OCI-LY7 (cell line): ENCODE measurements around the gene IQGAP2. TPM values are rescaled to one million over a fixed set of nuclear protein-coding genes. Genes with fewer than 3 reads are reported as not detected.

Experiments used
- BruUV-seq: library from RNA; stranded (reverse); fragments of 400-500 nt; replicated peaks from 2 replicates; lab custom pipeline; 2021; lab: Mats Ljungman, UMichigan
- CTCF ChIA-PET: fragments of 300-600 bp; sonication (Branson Sonifier 250); formaldehyde crosslinking; loops from one replicate; lab custom pipeline; 2022; ENCODE audit warnings: antibody characterized with exemption; ENCODE audit not compliant: unreplicated experiment; lab: Charles Lee
- POLR2A ChIA-PET: fragments of 300-600 bp; sonication (Branson Sonifier 250); formaldehyde crosslinking; loops from one replicate; lab custom pipeline; 2022; ENCODE audit warnings: antibody characterized with exemption; lab: Charles Lee
- DNase-seq: peaks from one replicate; pipeline ENCODE4 v3.0.0-alpha.2; 2015; ENCODE audit warnings: low spot score
- H2AFZ ChIP-seq: fragments of 200-600 bp; sonication (generic), shearing (Covaris generic); 2 replicates; pipeline ENCODE4 v1.6.1; 2014; ENCODE audit warnings: mild to moderate bottlenecking, antibody characterized with exemption, low read length, moderate library complexity
- H3K27ac ChIP-seq: fragments of 200-600 bp; sonication (generic); 2 replicates; pipeline ENCODE4 v1.5.1; 2014; ENCODE audit warnings: mixed run types, low read depth, mild to moderate bottlenecking, moderate library complexity, low read length, inconsistent platforms; ENCODE audit not compliant: poor library complexity, severe bottlenecking
- H3K36me3 ChIP-seq: fragments of 200-600 bp; sonication (generic); 2 replicates; pipeline ENCODE4 v1.6.1; 2014; ENCODE audit warnings: mild to moderate bottlenecking, antibody characterized with exemption, low read length, moderate library complexity, mixed read lengths; ENCODE audit not compliant: insufficient read depth
- H3K4me1 ChIP-seq: fragments of 200-600 bp; sonication (generic); 2 replicates; pipeline ENCODE4 v1.5.1; 2014; ENCODE audit warnings: mild to moderate bottlenecking, low read length; ENCODE audit not compliant: insufficient read depth, poor library complexity, severe bottlenecking
- H3K4me2 ChIP-seq: fragments of 200-600 bp; sonication (generic); 2 replicates; pipeline ENCODE4 v1.6.1; 2014; ENCODE audit warnings: mild to moderate bottlenecking, low read length
- H3K4me3 ChIP-seq: fragments of 200-600 bp; sonication (generic); 2 replicates; pipeline ENCODE4 v1.5.1; 2014; ENCODE audit warnings: mild to moderate bottlenecking, low read depth, low read length; ENCODE audit not compliant: poor library complexity, severe bottlenecking
- H3K79me2 ChIP-seq: fragments of 200-600 bp; sonication (generic); 2 replicates; pipeline ENCODE4 v1.6.1; 2016; ENCODE audit warnings: low read depth, mild to moderate bottlenecking, low read length, moderate library complexity, mixed read lengths; ENCODE audit not compliant: insufficient read depth
- H3K9me2 ChIP-seq: fragments of 200-600 bp; sonication (generic); 2 replicates; pipeline ENCODE4 v1.6.1; 2016; ENCODE audit warnings: mild to moderate bottlenecking, low read length, mixed read lengths; ENCODE audit not compliant: insufficient read depth
- H3K9me3 ChIP-seq: fragments of 200-600 bp; sonication (generic); 2 replicates; pipeline ENCODE4 v1.6.1; 2014; ENCODE audit warnings: mild to moderate bottlenecking, mixed run types, low read length, mixed read lengths
- H4K20me1 ChIP-seq: fragments of 200-600 bp; sonication (generic); 2 replicates; pipeline ENCODE4 v1.6.1; 2014; ENCODE audit warnings: mild to moderate bottlenecking, antibody characterized with exemption, low read length, moderate library complexity, mixed read lengths; ENCODE audit not compliant: insufficient read depth
- EZH2phosphoT487 ChIP-seq: fragments of 200-600 bp; sonication (generic); IDR thresholded peaks from 2 replicates; pipeline ENCODE4 v1.6.1; 2018; ENCODE audit warnings: low read depth, borderline replicate concordance, mild to moderate bottlenecking, mixed run types, antibody characterized with exemption, low read length, moderate library complexity, mixed read lengths
- intact Hi-C: fragments of 100-400 bp; cut with micrococcal nuclease; formaldehyde crosslinking; loops from one replicate; pipeline ENCODE4 v1.10.0; 2022; ENCODE audit not compliant: unreplicated experiment
- total RNA-seq, 2 experiments: library from RNA; depleted of rRNA in 1 of 2; stranded (reverse); fragments of >200 nt in 1 of 2; shearing (Covaris generic) in 1 of 2; gene quantifications; 2 replicates each; pipeline ENCODE4 v1.2.3, GENCODE V29; 2014 to 2022
- TF ChIP-seq, protein P1 (sequence below): fragments of 200-600 bp; sonication (generic); conservative IDR thresholded peaks from 2 replicates; pipeline ENCODE4 v1.5.1; 2014; ENCODE audit warnings: mild to moderate bottlenecking, antibody characterized with exemption, low read length, moderate library complexity, mixed read lengths

The IQGAP2 gene
- total RNA-seq, 2 experiments from 2014 or later: 30.0 to 50.2 TPM

DNA sequence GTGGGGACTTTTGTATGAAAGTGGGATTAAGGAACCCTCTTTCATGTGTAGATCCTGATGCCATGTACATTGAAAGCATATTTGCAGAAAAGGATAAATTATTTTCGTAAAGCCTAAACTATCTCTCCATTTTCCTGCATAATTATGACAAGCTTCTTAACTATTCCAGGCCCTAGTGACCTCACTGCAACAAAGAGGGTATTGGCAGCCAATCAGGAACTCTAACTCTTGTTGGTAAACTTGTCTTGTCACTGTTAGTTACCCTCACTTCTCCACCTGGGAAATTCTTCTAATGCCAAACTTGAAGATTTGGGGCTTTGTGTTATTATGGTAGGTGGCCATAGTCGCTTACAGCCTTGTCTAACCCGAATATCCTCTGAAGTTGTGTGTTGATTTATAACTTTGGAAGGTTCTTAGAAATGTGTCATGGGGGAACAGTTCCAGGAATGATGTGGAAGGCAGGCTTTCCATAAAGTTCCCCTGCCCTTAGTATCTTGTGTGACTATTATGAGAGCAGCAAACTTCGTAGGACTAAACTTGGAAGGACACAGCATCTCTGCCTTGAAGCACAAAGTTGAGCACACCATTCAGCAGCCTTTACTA lies 52.5 kb downstream of the IQGAP2 start:
- H4K20me1 ChIP-seq: no peaks in the 10 kb centered on the region
- no peak for DNase-seq
- H3K79me2 ChIP-seq: peaks cover 5% of the 10 kb centered on the region; the same call in 1 of the 2 replicates
- H3K9me2 ChIP-seq: no peaks in the 10 kb centered on the region
- no peak overlapping the region for H3K4me2 ChIP-seq
- no TSS peak for BruUV-seq
- intact Hi-C loops: no loop called here
- peaks cover 6% of the 10 kb centered on the region for H3K4me1 ChIP-seq
- ChIA-PET POLR2A (interaction anchor here (0.7 kb wide), 1 partner anchor 15 kb away, joined by 3 read pairs; no protein-coding TSS in a partner anchor), CTCF (no interaction called here)
- TF ChIP-seq EZH2phosphoT487: no peak
- TF ChIP-seq, protein P1, sequence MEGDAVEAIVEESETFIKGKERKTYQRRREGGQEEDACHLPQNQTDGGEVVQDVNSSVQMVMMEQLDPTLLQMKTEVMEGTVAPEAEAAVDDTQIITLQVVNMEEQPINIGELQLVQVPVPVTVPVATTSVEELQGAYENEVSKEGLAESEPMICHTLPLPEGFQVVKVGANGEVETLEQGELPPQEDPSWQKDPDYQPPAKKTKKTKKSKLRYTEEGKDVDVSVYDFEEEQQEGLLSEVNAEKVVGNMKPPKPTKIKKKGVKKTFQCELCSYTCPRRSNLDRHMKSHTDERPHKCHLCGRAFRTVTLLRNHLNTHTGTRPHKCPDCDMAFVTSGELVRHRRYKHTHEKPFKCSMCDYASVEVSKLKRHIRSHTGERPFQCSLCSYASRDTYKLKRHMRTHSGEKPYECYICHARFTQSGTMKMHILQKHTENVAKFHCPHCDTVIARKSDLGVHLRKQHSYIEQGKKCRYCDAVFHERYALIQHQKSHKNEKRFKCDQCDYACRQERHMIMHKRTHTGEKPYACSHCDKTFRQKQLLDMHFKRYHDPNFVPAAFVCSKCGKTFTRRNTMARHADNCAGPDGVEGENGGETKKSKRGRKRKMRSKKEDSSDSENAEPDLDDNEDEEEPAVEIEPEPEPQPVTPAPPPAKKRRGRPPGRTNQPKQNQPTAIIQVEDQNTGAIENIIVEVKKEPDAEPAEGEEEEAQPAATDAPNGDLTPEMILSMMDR: no peak
- H3K36me3 ChIP-seq: no peaks in the 10 kb centered on the region
- H3K4me3 ChIP-seq: no peak overlapping the region
- no peak overlapping the region for H3K27ac ChIP-seq
- no peaks in the 10 kb centered on the region for H3K9me3 ChIP-seq
- H2AFZ ChIP-seq: no peak overlapping the region

DNA sequence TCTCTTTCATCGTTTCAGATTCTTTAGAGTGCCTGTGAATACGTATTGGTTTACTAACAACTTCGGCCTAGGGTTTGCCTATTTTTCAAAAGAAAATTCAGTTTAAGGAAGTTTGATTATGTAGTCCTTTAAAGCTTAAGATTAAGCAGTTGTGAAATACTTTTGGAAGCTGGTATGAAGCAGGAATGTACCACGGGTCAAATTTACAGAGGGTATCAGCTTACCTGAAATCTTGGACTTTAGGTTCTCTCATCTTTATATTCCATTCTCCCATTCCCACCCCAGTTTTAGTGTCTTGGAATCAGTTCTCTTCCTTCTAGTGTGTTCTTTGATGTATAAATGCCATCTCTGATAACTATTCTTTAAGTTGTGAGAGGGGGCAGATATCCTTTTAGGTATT lies 53.2 kb downstream of the IQGAP2 start:
- Histone ChIP-seq H3K4me2 (no peak overlapping the region), H4K20me1 (no peaks in the 10 kb centered on the region), H3K9me3 (no peaks in the 10 kb centered on the region), H3K79me2 (peaks cover 5% of the 10 kb centered on the region; the same call in 1 of the 2 replicates), H2AFZ (no peak overlapping the region), H3K9me2 (no peaks in the 10 kb centered on the region), H3K4me1 (no peaks in the 10 kb centered on the region), H3K36me3 (no peaks in the 10 kb centered on the region), H3K27ac (no peak overlapping the region), H3K4me3 (no peak overlapping the region)
- intact Hi-C loops: no loop called here
- TF ChIP-seq, protein P1: no peak
- TF ChIP-seq EZH2phosphoT487: no peak
- CTCF ChIA-PET: no interaction called here
- no TSS peak for BruUV-seq
- POLR2A ChIA-PET: interaction anchor here (0.5 to 0.6 kb wide), 2 partner anchors 160 to 281 kb away, joined by 3 read pairs; no protein-coding TSS in a partner anchor
- no peak for DNase-seq
